ENCODE data around the gene SPTBN2. TPM values are rescaled to one million over a fixed set of nuclear protein-coding genes. Genes with fewer than 3 reads are reported as not detected.
A peak's percentile ranks its signal among the peaks of the same experiment; 100 is the strongest.

Gene SPTBN2
- total RNA-seq, 2 experiments from 2014 or later, result 0.31 TPM; not detected in 1

GRCh38 chr11:66696146-66696545, 32.9 kb downstream of the SPTBN2 start:
- no peak overlapping the region for H3K4me3 Mint-ChIP-seq
- no peaks in the 10 kb centered on the region for H3K27me3 Mint-ChIP-seq (ENCODE audit: low read depth)
- ChIA-PET POLR2A (interaction anchor here (0.6 to 1.1 kb wide), 2 partner anchors 11 to 49 kb away, joined by 3 read pairs; no protein-coding TSS in a partner anchor), CTCF (interaction anchor here (0.7 to 1.8 kb wide), 7 partner anchors 18 to 310 kb away, joined by 3 to 16 read pairs (median 4); partner anchors contain the start of gene RBM4B)
- no peaks in the 10 kb centered on the region for H3K9me3 Mint-ChIP-seq (ENCODE audit: insufficient read depth)
- ATAC-seq (no peak), DNase-seq (no peak)
- H3K27ac Mint-ChIP-seq, result no peak overlapping the region
- H3K36me3 Mint-ChIP-seq (ENCODE audit: low read depth), result no peaks in the 10 kb centered on the region
- no peaks in the 10 kb centered on the region for H3K4me1 Mint-ChIP-seq (ENCODE audit: low read depth)

DNA sequence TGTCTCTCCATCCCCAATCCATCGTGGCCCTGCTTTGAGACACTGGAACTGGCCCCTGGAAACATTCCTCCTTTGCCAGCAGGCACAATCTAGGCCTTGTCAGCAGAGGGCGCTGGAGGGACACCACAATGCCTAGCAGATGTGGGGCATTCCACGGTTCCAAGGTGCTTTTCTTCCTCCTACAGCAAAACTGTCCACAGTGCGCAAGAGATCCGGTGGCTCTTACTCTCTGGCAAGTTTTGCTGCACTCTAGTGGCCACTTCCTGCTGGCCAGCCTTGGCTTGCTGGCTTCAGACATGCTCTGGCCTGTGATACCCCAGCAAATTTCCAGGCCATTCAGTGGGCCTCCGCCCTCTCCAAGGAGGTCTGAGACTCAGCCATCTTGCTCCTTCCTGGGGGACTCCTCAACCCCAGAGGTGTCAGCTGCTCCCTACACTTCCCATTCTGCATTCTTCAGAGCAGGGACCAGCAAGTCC, 34.2 kb downstream of the SPTBN2 start:
- ATAC-seq, result peak; percentile 87
- Mint-ChIP-seq H3K4me1 (ENCODE audit: low read depth) (no peaks in the 10 kb centered on the region), H3K27ac (no peak overlapping the region), H3K27me3 (ENCODE audit: low read depth) (no peaks in the 10 kb centered on the region), H3K4me3 (no peak overlapping the region), H3K36me3 (ENCODE audit: low read depth) (no peaks in the 10 kb centered on the region), H3K9me3 (ENCODE audit: insufficient read depth) (no peaks in the 10 kb centered on the region)
- DNase-seq, result peak; percentile 83
- CTCF ChIA-PET, result interaction anchor here (0.6 to 2.3 kb wide), 16 partner anchors 9 to 541 kb away, joined by 3 to 30 read pairs (median 3); partner anchors contain the start of gene RCE1
- POLR2A ChIA-PET, result no interaction called here

GRCh38 chr11:66694056-66694410, 35.0 kb downstream of the SPTBN2 start:
- Mint-ChIP-seq H3K27me3 (ENCODE audit: low read depth) (no peaks in the 10 kb centered on the region), H3K4me1 (ENCODE audit: low read depth) (no peaks in the 10 kb centered on the region), H3K27ac (no peak overlapping the region), H3K36me3 (ENCODE audit: low read depth) (no peaks in the 10 kb centered on the region), H3K4me3 (no peak overlapping the region), H3K9me3 (ENCODE audit: insufficient read depth) (no peaks in the 10 kb centered on the region)
- CTCF ChIA-PET, result interaction anchor here (0.6 to 2.3 kb wide), 4 partner anchors 135 to 542 kb away, joined by 3 to 30 read pairs (median 4); no protein-coding TSS in a partner anchor
- no peak for ATAC-seq
- no peak for DNase-seq
- POLR2A ChIA-PET, result no interaction called here

GRCh38 chr11:66693356-66694055, 35.5 kb downstream of the SPTBN2 start:
- POLR2A ChIA-PET, result no interaction called here
- no peaks in the 10 kb centered on the region for H3K4me1 Mint-ChIP-seq (ENCODE audit: low read depth)
- H3K27ac Mint-ChIP-seq, result no peak overlapping the region
- no peak overlapping the region for H3K4me3 Mint-ChIP-seq
- CTCF ChIA-PET, result interaction anchor here (0.9 to 2.3 kb wide), 5 partner anchors 15 to 188 kb away, joined by 3 to 30 read pairs (median 4); no protein-coding TSS in a partner anchor
- no peaks in the 10 kb centered on the region for H3K36me3 Mint-ChIP-seq (ENCODE audit: low read depth)
- no peaks in the 10 kb centered on the region for H3K9me3 Mint-ChIP-seq (ENCODE audit: insufficient read depth)
- DNase-seq (no peak), ATAC-seq (no peak)
- H3K27me3 Mint-ChIP-seq (ENCODE audit: low read depth), result no peaks in the 10 kb centered on the region

DNA sequence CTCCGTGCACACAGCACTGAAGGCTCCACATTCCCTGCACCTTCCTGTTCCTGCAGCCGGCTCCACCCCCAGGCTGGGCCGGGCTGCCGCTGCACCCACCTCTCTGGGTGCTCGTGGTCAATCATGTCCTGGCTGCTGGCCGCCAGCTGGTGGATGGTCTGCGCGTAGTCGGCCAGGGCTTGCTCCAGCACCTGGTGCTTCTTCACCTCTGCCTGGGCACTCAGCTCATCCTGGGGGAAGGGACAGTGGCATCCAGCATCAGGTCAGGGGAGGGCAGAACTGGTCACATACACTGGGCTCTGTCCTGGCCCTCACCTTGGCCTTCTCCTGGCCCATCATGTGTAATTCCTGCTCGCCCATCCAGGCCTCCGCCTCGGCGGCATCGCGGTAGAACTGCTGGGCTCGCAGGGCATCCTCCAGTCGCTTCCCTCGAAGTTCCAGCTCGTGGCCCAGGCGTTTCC, 36.1 kb downstream of the SPTBN2 start:
- ChIA-PET CTCF (interaction anchor here (1.0 to 1.2 kb wide), 3 partner anchors 14 to 188 kb away, joined by 3 to 4 read pairs (median 3); no protein-coding TSS in a partner anchor), POLR2A (no interaction called here)
- Mint-ChIP-seq H3K27me3 (ENCODE audit: low read depth) (no peaks in the 10 kb centered on the region), H3K9me3 (ENCODE audit: insufficient read depth) (no peaks in the 10 kb centered on the region), H3K4me3 (no peak overlapping the region), H3K36me3 (ENCODE audit: low read depth) (no peaks in the 10 kb centered on the region), H3K4me1 (ENCODE audit: low read depth) (no peaks in the 10 kb centered on the region), H3K27ac (no peak overlapping the region)
- ATAC-seq, result no peak
- no peak for DNase-seq

DNA sequence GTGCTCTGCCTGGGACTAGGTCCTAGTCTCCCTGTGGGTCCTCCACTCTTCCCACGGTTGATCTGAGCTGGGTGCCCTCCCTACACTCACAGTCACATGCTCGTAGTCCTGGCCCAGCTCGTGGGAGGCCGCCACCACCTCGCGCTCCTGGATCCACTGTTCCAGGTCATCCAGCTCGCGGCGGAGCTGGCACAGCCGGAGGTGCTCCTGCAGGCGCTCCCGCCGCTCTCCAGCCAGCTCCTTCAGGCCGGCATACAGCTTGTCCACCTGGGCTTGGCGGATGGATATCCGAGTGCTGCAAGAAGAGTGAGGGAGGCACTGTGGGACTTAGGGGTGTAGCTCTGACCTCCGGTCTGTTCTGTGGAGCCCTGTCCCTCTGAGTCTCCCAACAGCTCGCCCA, 36.6 kb downstream of the SPTBN2 start:
- no peaks in the 10 kb centered on the region for H3K27me3 Mint-ChIP-seq (ENCODE audit: low read depth)
- POLR2A ChIA-PET, result no interaction called here
- H3K36me3 Mint-ChIP-seq (ENCODE audit: low read depth), result no peaks in the 10 kb centered on the region
- H3K4me1 Mint-ChIP-seq (ENCODE audit: low read depth), result no peaks in the 10 kb centered on the region
- DNase-seq (no peak), ATAC-seq (no peak)
- CTCF ChIA-PET, result interaction anchor here (1.0 to 1.2 kb wide), 2 partner anchors 14 to 124 kb away, joined by 3 read pairs; no protein-coding TSS in a partner anchor
- H3K9me3 Mint-ChIP-seq (ENCODE audit: insufficient read depth), result no peaks in the 10 kb centered on the region
- H3K4me3 Mint-ChIP-seq, result no peak overlapping the region
- no peak overlapping the region for H3K27ac Mint-ChIP-seq

DNA sequence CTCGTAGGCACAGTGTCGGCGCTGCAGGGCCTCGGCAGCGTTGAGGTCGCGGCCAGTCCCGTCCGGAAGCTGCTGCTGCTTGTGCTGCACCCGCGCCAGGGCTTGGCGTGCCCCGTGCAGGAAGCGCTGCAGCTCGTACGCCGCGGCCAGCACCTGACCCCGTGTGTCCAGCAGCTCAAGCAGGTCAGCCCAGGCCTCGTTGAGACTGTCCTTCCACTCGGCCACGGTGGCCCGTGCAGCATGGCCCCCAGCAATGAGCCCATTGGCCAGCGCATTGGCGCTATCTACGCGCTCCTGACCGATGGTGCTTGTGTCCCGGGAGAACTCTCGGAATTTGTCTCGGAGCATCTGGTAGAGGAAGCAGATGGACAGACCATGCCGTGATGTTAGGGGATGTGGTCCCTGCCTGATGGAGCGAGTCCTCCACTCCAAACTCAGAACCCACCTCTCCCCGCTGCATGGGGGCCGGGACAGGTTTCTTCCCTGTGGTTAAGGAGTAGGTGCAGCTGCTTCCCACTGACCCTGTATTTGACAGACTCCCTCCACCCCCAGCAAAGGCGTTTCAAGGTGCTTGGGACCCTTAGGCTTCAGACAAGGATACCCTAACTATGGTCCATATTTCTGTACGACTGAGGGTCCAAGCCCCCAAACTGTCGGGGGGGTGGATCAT, 37.6 kb downstream of the SPTBN2 start:
- no peaks in the 10 kb centered on the region for H3K36me3 Mint-ChIP-seq (ENCODE audit: low read depth)
- H3K27ac Mint-ChIP-seq, result no peak overlapping the region
- no peak for DNase-seq
- no peaks in the 10 kb centered on the region for H3K27me3 Mint-ChIP-seq (ENCODE audit: low read depth)
- no peaks in the 10 kb centered on the region for H3K4me1 Mint-ChIP-seq (ENCODE audit: low read depth)
- H3K4me3 Mint-ChIP-seq, result no peak overlapping the region
- H3K9me3 Mint-ChIP-seq (ENCODE audit: insufficient read depth), result no peaks in the 10 kb centered on the region
- CTCF ChIA-PET, result interaction anchor here (1.8 kb wide), 1 partner anchor 13 kb away, joined by 6 read pairs; the partner anchor contains the start of gene RBM4B
- POLR2A ChIA-PET, result no interaction called here
- ATAC-seq, result no peak

DNA sequence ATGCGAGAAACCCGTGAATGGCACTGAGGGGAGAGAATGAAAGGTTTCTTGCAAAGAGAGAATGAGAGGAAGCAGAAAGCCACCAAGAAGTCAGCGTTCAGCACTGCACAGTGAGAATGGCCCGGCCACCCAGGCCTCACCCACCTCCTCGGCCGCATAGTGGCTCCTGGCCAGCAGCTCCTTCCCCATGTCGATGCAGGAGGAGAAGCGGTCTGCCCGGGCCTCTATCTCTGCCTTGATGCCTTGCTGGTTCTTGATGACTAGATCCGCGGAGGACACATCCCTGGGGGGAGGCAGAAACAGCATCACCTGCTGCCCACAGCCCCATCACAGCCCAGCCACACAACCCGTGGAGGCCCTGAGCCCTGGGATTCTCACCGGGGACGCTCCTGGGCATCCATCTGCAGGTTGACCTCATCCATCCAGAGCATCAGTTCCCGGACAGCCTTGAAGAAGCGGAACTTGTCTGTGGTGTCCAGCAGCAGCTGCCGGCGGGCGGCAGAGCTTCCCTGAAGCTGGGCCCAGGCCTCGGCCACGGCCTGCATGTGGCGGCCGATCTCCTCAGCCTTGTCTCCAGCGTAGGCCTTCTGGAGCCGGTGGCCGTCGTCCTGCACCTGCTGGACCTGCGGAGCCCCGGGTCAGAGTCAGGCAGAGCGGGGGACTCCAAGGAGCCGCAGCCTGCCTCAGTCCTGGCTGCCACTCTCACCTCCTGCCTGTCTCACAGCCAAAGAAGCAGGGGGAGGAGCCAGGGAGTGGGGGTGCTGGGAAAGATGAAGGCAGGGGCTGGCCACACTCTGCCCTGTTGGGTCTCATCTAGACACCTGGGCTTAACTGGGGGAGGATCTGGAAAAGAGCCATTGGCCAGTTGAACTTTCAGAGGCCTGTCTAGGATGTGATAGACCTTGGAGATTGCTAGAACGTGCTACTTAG, 39.1 kb downstream of the SPTBN2 start:
- DNase-seq (no peak), ATAC-seq (no peak)
- CTCF ChIA-PET, result interaction anchor here (1.8 kb wide), 1 partner anchor 12 kb away, joined by 6 read pairs; the partner anchor contains the start of gene RBM4B
- no peaks in the 10 kb centered on the region for H3K27me3 Mint-ChIP-seq (ENCODE audit: low read depth)
- no peak overlapping the region for H3K4me3 Mint-ChIP-seq
- no peaks in the 10 kb centered on the region for H3K36me3 Mint-ChIP-seq (ENCODE audit: low read depth)
- H3K9me3 Mint-ChIP-seq (ENCODE audit: insufficient read depth), result no peaks in the 10 kb centered on the region
- POLR2A ChIA-PET, result no interaction called here
- H3K4me1 Mint-ChIP-seq (ENCODE audit: low read depth), result no peaks in the 10 kb centered on the region
- H3K27ac Mint-ChIP-seq, result no peak overlapping the region

DNA sequence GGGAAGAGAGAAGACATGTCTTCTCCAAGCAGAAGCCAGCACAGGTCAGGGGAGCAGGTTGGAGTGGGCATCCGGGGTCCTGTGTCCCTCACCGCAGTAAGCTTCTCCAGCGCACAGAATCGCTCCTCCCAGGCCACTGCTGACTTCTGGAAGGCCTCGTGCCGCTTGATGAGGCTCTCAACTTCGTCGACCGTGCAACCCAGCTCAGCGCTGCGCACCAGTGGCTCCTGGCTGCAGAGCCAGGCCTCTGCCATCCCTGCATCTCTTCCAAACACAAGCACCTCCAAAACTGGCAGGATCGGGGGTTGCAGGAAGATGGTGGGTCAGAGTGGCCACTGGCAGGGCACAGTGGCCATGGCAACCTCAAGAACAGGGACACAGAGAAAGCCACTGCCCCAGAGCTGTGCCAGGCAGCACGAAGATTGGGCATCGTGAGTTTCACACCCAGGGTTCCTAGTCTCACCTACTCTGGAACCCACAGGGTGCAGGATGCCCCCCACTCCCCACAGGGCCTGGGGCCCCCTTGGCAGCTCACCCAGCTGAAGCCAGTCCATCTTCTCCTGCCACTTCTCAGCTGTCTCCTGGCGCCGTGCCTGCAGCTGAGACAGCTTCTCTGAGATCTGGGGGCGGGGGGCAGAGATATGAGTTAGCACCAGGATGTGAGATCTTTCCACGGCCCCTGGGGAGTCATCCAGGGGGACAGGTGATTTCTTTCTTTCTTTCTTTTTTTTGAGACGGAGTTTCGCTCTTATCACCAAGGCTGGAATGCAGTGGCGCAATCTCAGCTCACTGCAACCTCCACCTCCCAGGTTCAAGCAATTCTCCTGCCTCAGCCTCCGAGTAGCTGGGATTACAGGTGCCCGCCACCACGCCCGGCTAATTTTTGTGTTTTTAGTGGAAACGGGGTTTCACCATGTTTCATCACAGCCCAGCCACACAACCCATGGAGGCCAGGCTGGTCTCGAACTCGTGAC, 40.2 kb downstream of the SPTBN2 start:
- H3K4me1 Mint-ChIP-seq (ENCODE audit: low read depth), result no peaks in the 10 kb centered on the region
- H3K27ac Mint-ChIP-seq, result no peak overlapping the region
- ChIA-PET CTCF (interaction anchor here (0.7 to 1.7 kb wide), 2 partner anchors 11 to 163 kb away, joined by 4 to 6 read pairs; partner anchors contain the start of gene RBM4B), POLR2A (no interaction called here)
- H3K9me3 Mint-ChIP-seq (ENCODE audit: insufficient read depth), result no peaks in the 10 kb centered on the region
- ATAC-seq, result no peak
- H3K4me3 Mint-ChIP-seq, result no peak overlapping the region
- H3K27me3 Mint-ChIP-seq (ENCODE audit: low read depth), result no peaks in the 10 kb centered on the region
- DNase-seq, result no peak
- H3K36me3 Mint-ChIP-seq (ENCODE audit: low read depth), result no peaks in the 10 kb centered on the region

GRCh38 chr11:66687831-66688281, 41.2 kb downstream of the SPTBN2 start:
- CTCF ChIA-PET, result interaction anchor here (1.7 kb wide), 1 partner anchor 10 kb away, joined by 6 read pairs; the partner anchor contains the start of gene RBM4B
- no peaks in the 10 kb centered on the region for H3K4me1 Mint-ChIP-seq (ENCODE audit: low read depth)
- no peaks in the 10 kb centered on the region for H3K9me3 Mint-ChIP-seq (ENCODE audit: insufficient read depth)
- DNase-seq (no peak), ATAC-seq (no peak)
- H3K4me3 Mint-ChIP-seq, result no peak overlapping the region
- no peak overlapping the region for H3K27ac Mint-ChIP-seq
- no peaks in the 10 kb centered on the region for H3K36me3 Mint-ChIP-seq (ENCODE audit: low read depth)
- no peaks in the 10 kb centered on the region for H3K27me3 Mint-ChIP-seq (ENCODE audit: low read depth)
- POLR2A ChIA-PET, result no interaction called here
